ENCODE measurements around the gene C3orf18. TPM values are rescaled to one million over a fixed set of nuclear protein-coding genes. Genes with fewer than 3 reads are reported as not detected.
A peak's percentile ranks its signal among the peaks of the same experiment; 100 is the strongest.

The C3orf18 gene
- total and polyA plus RNA-seq, 12 donors, result 6.6 to 44.3 (median 14.7) TPM

- no peak overlapping the region for H3K4me3 ChIP-seq
- intact Hi-C loops (cut with DNase I), result no loop called here
- no peaks in the 10 kb centered on the region for H3K36me3 ChIP-seq (replicated peaks in 1 of 2)
- TF ChIP-seq CTCF (IDR thresholded peaks at IDR 0.05) (no peak), POLR2A (IDR thresholded peaks at IDR 0.05) (no peak)
- H3K4me1 ChIP-seq (replicated peaks in 1 of 2), result peaks cover 0 to 3% of the 10 kb centered on the region in 2 donors
- DNase-seq, result peak in 1 of 7 donors; percentile 51
- H3K27me3 ChIP-seq, result no peaks in the 10 kb centered on the region
- no peak overlapping the region for H3K27ac ChIP-seq
- H3K9me3 ChIP-seq (replicated peaks in 1 of 3), result no peaks in the 10 kb centered on the region
- WGBS, 4 donors, result 54 to 74% (median 68%) methylated on average over 5 to 6 of the region's 6 CpGs
Measured at GRCh38 chr3:50587373-50587772, 19.8 kb upstream of the C3orf18 start.

GRCh38 chr3:50586763-50587070 is 19.2 kb upstream of the C3orf18 start:
- Histone ChIP-seq H3K27ac (no peak overlapping the region), H3K4me1 (replicated peaks in 1 of 2) (peaks cover 0 to 3% of the 10 kb centered on the region in 2 donors), H3K4me3 (no peak overlapping the region), H3K9me3 (replicated peaks in 1 of 3) (no peaks in the 10 kb centered on the region), H3K27me3 (no peaks in the 10 kb centered on the region), H3K36me3 (replicated peaks in 1 of 2) (no peaks in the 10 kb centered on the region)
- TF ChIP-seq CTCF (IDR thresholded peaks at IDR 0.05) (no peak), POLR2A (IDR thresholded peaks at IDR 0.05) (no peak)
- 51 to 82% (median 75%) methylated on average over 3 of the region's 3 CpGs for WGBS, 4 donors
- intact Hi-C loops (cut with DNase I), result no loop called here
- DNase-seq, result no peak

- DNase-seq, result no peak
- no peak for TF ChIP-seq POLR2A (IDR thresholded peaks at IDR 0.05)
- no peak for TF ChIP-seq CTCF (IDR thresholded peaks at IDR 0.05)
- Histone ChIP-seq H3K36me3 (replicated peaks in 1 of 2) (no peaks in the 10 kb centered on the region), H3K9me3 (replicated peaks in 1 of 3) (no peaks in the 10 kb centered on the region), H3K27ac (no peak overlapping the region), H3K4me3 (no peak overlapping the region), H3K4me1 (replicated peaks in 1 of 2) (peaks cover 0 to 3% of the 10 kb centered on the region in 2 donors), H3K27me3 (no peaks in the 10 kb centered on the region)
- intact Hi-C loops (cut with DNase I), result no loop called here
- 11 to 100% (median 90%) methylated on average over 1 to 6 of the region's 6 CpGs for WGBS, 4 donors
Measured at GRCh38 chr3:50585919-50586762, 18.6 kb upstream of the C3orf18 start.

GRCh38 chr3:50584391-50584790 is 16.8 kb upstream of the C3orf18 start:
- H3K4me1 ChIP-seq (replicated peaks in 1 of 2), result no peaks in the 10 kb centered on the region
- peak overlapping the region in 1 of 5 donors; percentile 45 for H3K27ac ChIP-seq
- no peaks in the 10 kb centered on the region for H3K9me3 ChIP-seq (replicated peaks in 1 of 3)
- H3K4me3 ChIP-seq, result no peak overlapping the region
- TF ChIP-seq POLR2A (IDR thresholded peaks at IDR 0.05), result no peak
- TF ChIP-seq CTCF (IDR thresholded peaks at IDR 0.05), result no peak
- H3K27me3 ChIP-seq, result no peaks in the 10 kb centered on the region
- intact Hi-C loops (cut with DNase I), result no loop called here
- H3K36me3 ChIP-seq (replicated peaks in 1 of 2), result no peaks in the 10 kb centered on the region
- no peak for DNase-seq
- 74 to 82% (median 78%) methylated on average over 2 of the region's 2 CpGs for WGBS, 4 donors

Measured in adrenal gland (tissue), 12 donors.